Endothelial cell of umbilical vein (primary cell): ENCODE data around the gene ALG12. TPM values are rescaled to one million over a fixed set of nuclear protein-coding genes. Genes with fewer than 3 reads are reported as not detected.

Experiments used
- BruUV-seq: library from RNA; stranded (reverse); fragments of 400-500 nt; replicated peaks from 2 replicates; lab custom pipeline; 2021; lab: Mats Ljungman, UMichigan
- CTCF ChIA-PET: fragments of 300-600, 350-600 bp; sonication (Branson Sonifier 250); formaldehyde crosslinking; loops from one replicate; lab custom pipeline; 2021; ENCODE audit warnings: antibody characterized with exemption, inconsistent platforms; lab: Charles Lee
- POLR2A ChIA-PET: fragments of 300-600, 350-600 bp; sonication (Branson Sonifier 250); formaldehyde crosslinking; loops from one replicate; lab custom pipeline; 2021; ENCODE audit warnings: antibody characterized with exemption, inconsistent platforms; lab: Charles Lee
- DNase-seq: peaks from one replicate; pipeline ENCODE4 v3.0.0-alpha.2; 2011; ENCODE audit warnings: low read depth, low spot score
- FAIRE-seq: peaks from 2 replicates; lab custom pipeline; 2011; peaks lifted over from hg19 to GRCh38; lab: Jason Lieb, UNC
- H2AFZ ChIP-seq: 2 replicates; pipeline ENCODE4 v1.6.0; 2012; ENCODE audit warnings: low read depth, low read length, control low read depth, inconsistent platforms
- H3K27ac ChIP-seq: 2 replicates; pipeline ENCODE4 v1.5.1; 2011; ENCODE audit warnings: low read depth, mild to moderate bottlenecking, control low read depth, low read length, moderate library complexity; ENCODE audit not compliant: insufficient read depth
- H3K27me3 ChIP-seq, 2 experiments: 2 replicates each; pipeline versions ENCODE4 v1.6.0 to v1.6.1; 2011; ENCODE audit warnings: low read length in 2 of 2, mixed read lengths in 1 of 2; ENCODE audit not compliant: control insufficient read depth in 2 of 2, insufficient read depth in 2 of 2
- H3K36me3 ChIP-seq, 2 experiments: 2 replicates in 1 of 2; 3 replicates in 1 of 2; pipeline ENCODE4 v1.5.1; 2011; ENCODE audit warnings: low read length in 2 of 2, mild to moderate bottlenecking in 1 of 2, moderate library complexity in 1 of 2; ENCODE audit not compliant: control insufficient read depth in 2 of 2, insufficient read depth in 2 of 2; ENCODE audit errors: extremely low read depth in 1 of 2
- H3K4me1 ChIP-seq: 3 replicates; pipeline ENCODE4 v1.5.1; 2011; ENCODE audit warnings: mild to moderate bottlenecking, low read length; ENCODE audit not compliant: control insufficient read depth, insufficient read depth; ENCODE audit errors: extremely low read depth
- H3K4me2 ChIP-seq: 2 replicates; pipeline ENCODE4 v1.6.1; 2011; ENCODE audit warnings: low read length, control low read depth, mixed read lengths; ENCODE audit not compliant: insufficient read depth
- H3K4me3 ChIP-seq, 3 experiments: fragments of 200-600 bp in 1 of 3; sonication (generic), shearing (Covaris generic) in 1 of 3; replicated peaks in 1 of 3; 2 replicates each; pipeline ENCODE4 v1.5.1; 2011 to 2016; ENCODE audit warnings: control low read depth in 3 of 3, low read length in 3 of 3, mild to moderate bottlenecking in 2 of 3, inconsistent platforms in 1 of 3, low read depth in 1 of 3, moderate library complexity in 1 of 3; ENCODE audit not compliant: insufficient read depth in 1 of 3
- H3K79me2 ChIP-seq: 2 replicates; pipeline ENCODE4 v1.6.0; 2012; ENCODE audit warnings: low read length, inconsistent platforms; ENCODE audit not compliant: control insufficient read depth, insufficient read depth
- H3K9ac ChIP-seq: replicated peaks from 2 replicates; pipeline ENCODE3; 2011; ENCODE audit warnings: low read length, control low read depth; ENCODE audit not compliant: insufficient read depth; ENCODE audit errors: extremely low read depth
- H3K9me1 ChIP-seq: replicated peaks from 3 replicates; pipeline ENCODE4 v1.6.0; 2011; ENCODE audit warnings: mild to moderate bottlenecking, low read length; ENCODE audit not compliant: control insufficient read depth, insufficient read depth; ENCODE audit errors: extremely low read depth
- H3K9me3 ChIP-seq: replicated peaks from 2 replicates; pipeline ENCODE4 v1.5.1; 2012; ENCODE audit warnings: low read length, inconsistent platforms; ENCODE audit not compliant: control insufficient read depth, insufficient read depth
- H4K20me1 ChIP-seq: replicated peaks from 2 replicates; pipeline ENCODE3; 2011; ENCODE audit warnings: mild to moderate bottlenecking, low read length; ENCODE audit not compliant: control insufficient read depth, insufficient read depth; ENCODE audit errors: extremely low read depth
- EZH2 ChIP-seq: IDR thresholded peaks from 2 replicates; pipeline ENCODE4 v1.6.1; 2012; ENCODE audit warnings: borderline replicate concordance, low read depth, mild to moderate bottlenecking, moderate library complexity, low read length, inconsistent platforms; ENCODE audit not compliant: severe bottlenecking
- FOS ChIP-seq: IDR thresholded peaks from 2 replicates; pipeline ENCODE4 v1.6.1; 2011; ENCODE audit warnings: mild to moderate bottlenecking, low read length, moderate library complexity, borderline replicate concordance; ENCODE audit not compliant: insufficient read depth
- GATA2 ChIP-seq: IDR thresholded peaks from 2 replicates; pipeline ENCODE4 v1.7.0; 2011; ENCODE audit warnings: low read depth, mild to moderate bottlenecking, moderate library complexity, mixed read lengths, low read length; ENCODE audit not compliant: insufficient read length, insufficient read depth
- JUN ChIP-seq: IDR thresholded peaks from 2 replicates; pipeline ENCODE4 v1.6.1; 2011; ENCODE audit warnings: borderline replicate concordance, low read depth; ENCODE audit not compliant: insufficient read length, insufficient read depth
- MAX ChIP-seq: IDR thresholded peaks from 2 replicates; pipeline ENCODE4 v1.6.1; 2011; ENCODE audit not compliant: insufficient read depth, insufficient read length
- MYC ChIP-seq: IDR thresholded peaks from one replicate; pipeline ENCODE4 v1.6.1; 2011; ENCODE audit warnings: mild to moderate bottlenecking, low read depth, low read length
- POLR2A ChIP-seq: IDR thresholded peaks from 2 replicates; pipeline ENCODE4 v1.6.1; 2012; ENCODE audit warnings: low read depth, mild to moderate bottlenecking, control low read depth, low read length
- POLR2AphosphoS5 ChIP-seq: IDR thresholded peaks from 2 replicates; pipeline ENCODE4 v1.6.1; 2012; ENCODE audit warnings: low read depth, mild to moderate bottlenecking, control low read depth, low read length, moderate library complexity; ENCODE audit not compliant: insufficient read depth
- dilution Hi-C: fragments of 300-500 bp; cut with MboI; formaldehyde crosslinking; loops from one replicate; pipeline ENCODE4 v1.15.0; 2019; ENCODE audit warnings: low sequenced_read_pairs; ENCODE audit not compliant: extremely low pct_ligation_motif_present
- intact Hi-C: fragments of 100-400 bp; cut with micrococcal nuclease; formaldehyde crosslinking; loops from one replicate; pipeline ENCODE4 v1.10.0; 2022
- polyA plus RNA-seq, 4 experiments: library from polyadenylated mRNA; depleted of rRNA in 3 of 4; stranded (reverse) in 3 of 4; unstranded in 1 of 4; fragments of >200 nt; gene quantifications; 2 replicates each; pipeline versions ENCODE4 v1.2.1 to v1.2.3, GENCODE V29; 2011 to 2012; ENCODE audit warnings: missing spikeins in 1 of 4
- total RNA-seq: library from RNA; stranded (reverse); gene quantifications from 2 replicates; pipeline ENCODE4 v1.2.3, GENCODE V29; 2021
- TF ChIP-seq, protein P1 (sequence below), 2 donors: IDR thresholded peaks; 1 replicate in 1 of 2; 2 replicates in 1 of 2; pipeline ENCODE4 v1.5.1; 2011; ENCODE audit warnings: low read length in 2 of 2, mild to moderate bottlenecking in 2 of 2, moderate library complexity in 2 of 2, control low read depth in 1 of 2, inconsistent platforms in 1 of 2, low read depth in 1 of 2; ENCODE audit not compliant: insufficient read depth in 1 of 2; ENCODE audit errors: extremely low read depth in 1 of 2

The ALG12 gene
- total and polyA plus RNA-seq, 2 donors (not counting 3 experiments of a cell fraction or from before 2014, with no cell fraction given): 14.6 to 18.0 TPM

DNA sequence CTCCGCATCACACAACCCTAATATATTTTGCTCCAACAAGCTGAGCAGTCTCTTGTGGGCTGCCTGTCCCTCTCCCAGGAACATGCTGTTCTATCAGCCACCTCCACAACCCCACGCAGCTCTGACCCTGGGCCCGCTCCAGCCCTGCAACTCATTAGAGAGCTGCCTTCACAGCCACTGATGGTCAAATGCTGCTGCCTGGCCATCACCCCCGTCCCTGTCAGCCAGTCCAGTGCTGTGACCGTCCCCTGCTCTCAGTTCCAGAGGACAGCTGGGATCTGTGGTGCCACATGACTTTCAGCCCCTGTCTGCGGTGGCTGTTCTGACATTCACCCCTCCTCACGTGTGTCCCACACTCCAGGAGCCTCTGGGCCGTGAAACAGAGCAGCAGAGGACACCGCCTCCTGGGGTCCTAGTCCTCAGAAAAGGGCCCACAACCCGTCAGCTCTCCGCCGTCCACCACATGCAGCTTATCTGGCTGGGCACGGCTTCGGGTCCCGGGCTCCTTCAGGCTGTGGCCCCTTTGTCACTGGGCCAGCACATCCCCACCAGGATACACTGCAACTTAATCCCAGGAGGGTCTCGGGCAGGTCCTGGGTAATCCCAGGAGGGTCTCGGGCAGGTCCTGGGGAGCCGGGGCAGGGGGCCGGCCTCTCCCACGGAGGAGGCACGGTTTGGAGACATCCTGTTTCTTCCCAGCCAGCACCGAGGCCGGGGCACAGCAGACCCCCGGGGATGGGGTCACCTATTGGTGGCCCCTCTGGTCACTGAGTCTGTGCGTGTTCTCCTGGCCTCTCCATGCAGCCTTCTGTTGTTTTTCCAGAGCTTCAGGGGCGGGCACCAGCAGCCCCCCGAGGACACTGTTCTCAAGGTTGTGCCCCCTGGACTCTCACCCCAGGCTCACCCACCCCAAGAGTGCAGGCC is 15.3 kb upstream of the ALG12 start:
- Histone ChIP-seq H2AFZ (no peak overlapping the region), H3K36me3 (no peaks in the 10 kb centered on the region), H3K27me3 (no peaks in the 10 kb centered on the region), H4K20me1 (no peaks in the 10 kb centered on the region), H3K9me1 (no peaks in the 10 kb centered on the region), H3K79me2 (no peaks in the 10 kb centered on the region), H3K9me3 (no peaks in the 10 kb centered on the region), H3K4me1 (peaks cover 62% of the 10 kb centered on the region), H3K4me2 (no peak overlapping the region), H3K4me3 (no peak overlapping the region), H3K9ac (peak overlapping the region; percentile 45), H3K27ac (peak overlapping the region; percentile 78)
- FAIRE-seq: no peak
- POLR2A ChIA-PET: interaction anchor here (1.4 kb wide), 1 partner anchor 29 kb away, joined by 3 read pairs; no protein-coding TSS in a partner anchor
- no peak for TF ChIP-seq POLR2AphosphoS5
- TF ChIP-seq, protein P1, sequence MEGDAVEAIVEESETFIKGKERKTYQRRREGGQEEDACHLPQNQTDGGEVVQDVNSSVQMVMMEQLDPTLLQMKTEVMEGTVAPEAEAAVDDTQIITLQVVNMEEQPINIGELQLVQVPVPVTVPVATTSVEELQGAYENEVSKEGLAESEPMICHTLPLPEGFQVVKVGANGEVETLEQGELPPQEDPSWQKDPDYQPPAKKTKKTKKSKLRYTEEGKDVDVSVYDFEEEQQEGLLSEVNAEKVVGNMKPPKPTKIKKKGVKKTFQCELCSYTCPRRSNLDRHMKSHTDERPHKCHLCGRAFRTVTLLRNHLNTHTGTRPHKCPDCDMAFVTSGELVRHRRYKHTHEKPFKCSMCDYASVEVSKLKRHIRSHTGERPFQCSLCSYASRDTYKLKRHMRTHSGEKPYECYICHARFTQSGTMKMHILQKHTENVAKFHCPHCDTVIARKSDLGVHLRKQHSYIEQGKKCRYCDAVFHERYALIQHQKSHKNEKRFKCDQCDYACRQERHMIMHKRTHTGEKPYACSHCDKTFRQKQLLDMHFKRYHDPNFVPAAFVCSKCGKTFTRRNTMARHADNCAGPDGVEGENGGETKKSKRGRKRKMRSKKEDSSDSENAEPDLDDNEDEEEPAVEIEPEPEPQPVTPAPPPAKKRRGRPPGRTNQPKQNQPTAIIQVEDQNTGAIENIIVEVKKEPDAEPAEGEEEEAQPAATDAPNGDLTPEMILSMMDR (IDR thresholded peaks at IDR 0.05; ENCODE audit: extremely low read depth in 1 of 2, insufficient read depth in 1 of 2, low read depth in 1 of 2, low read length in 2 of 2): no peak
- no peak for TF ChIP-seq POLR2A
- no peak for TF ChIP-seq MAX
- TF ChIP-seq JUN: no peak
- no peak for TF ChIP-seq FOS
- TF ChIP-seq EZH2: no peak
- no peak for TF ChIP-seq GATA2
- no peak for TF ChIP-seq MYC
- CTCF ChIA-PET: interaction anchor here (1.1 to 2.5 kb wide), 3 partner anchors 29 to 97 kb away, joined by 4 to 26 read pairs (median 4); no protein-coding TSS in a partner anchor
- intact Hi-C loops: no loop called here
- no peak for DNase-seq
- dilution Hi-C loops: no loop called here
- no TSS peak for BruUV-seq
